GM12801 (cell line): ENCODE results near the gene CDC42BPB.

Source experiments
- CTCF ChIP-seq: IDR thresholded peaks from one replicate; pipeline ENCODE4 v1.5.1; 2011; ENCODE audit warnings: control low read depth; ENCODE audit not compliant: insufficient read length; ENCODE audit errors: extremely low read depth

CDC42BPB gene

GRCh38 chr14:103043257-103044015 lies 13.9 kb downstream of the CDC42BPB start:
- no peak for TF ChIP-seq CTCF

- no peak for TF ChIP-seq CTCF
Measured at GRCh38 chr14:103041464-103041863, 15.9 kb downstream of the CDC42BPB start.

GRCh38 chr14:103033681-103034096 lies 23.7 kb downstream of the CDC42BPB start:
- no peak for TF ChIP-seq CTCF

GRCh38 chr14:103031956-103032355 lies 25.4 kb downstream of the CDC42BPB start:
- no peak for TF ChIP-seq CTCF

- no peak for TF ChIP-seq CTCF
Measured at GRCh38 chr14:103031566-103031911, 25.8 kb downstream of the CDC42BPB start.

GRCh38 chr14:103030741-103031565 lies 26.4 kb downstream of the CDC42BPB start:
- TF ChIP-seq CTCF, result no peak

GRCh38 chr14:103029936-103030335 lies 27.4 kb downstream of the CDC42BPB start:
- no peak for TF ChIP-seq CTCF
